GM19397 (cell line): Measurements from ENCODE around the gene HSDL1.

ENCODE experiments used
- ATAC-seq: cut with Tn5 transposase; IDR thresholded peaks from one replicate; pipeline ENCODE4 v1.9.1; 2021; ENCODE audit warnings: mild to moderate bottlenecking, moderate library complexity; ENCODE audit not compliant: unreplicated experiment

The HSDL1 gene

GRCh38 chr16:84144859-84145639 is at the start of gene HSDL1, which contains the start of gene DNAAF1:
Gene HSDL1 (minus strand): TSS chr16:84145177. CDS start chr16:84131321, 13,856 bp downstream.
Gene DNAAF1 (plus strand): TSS chr16:84145308. CDS start chr16:84145441, 133 bp downstream.
- ATAC-seq, result peak; percentile 89

DNA sequence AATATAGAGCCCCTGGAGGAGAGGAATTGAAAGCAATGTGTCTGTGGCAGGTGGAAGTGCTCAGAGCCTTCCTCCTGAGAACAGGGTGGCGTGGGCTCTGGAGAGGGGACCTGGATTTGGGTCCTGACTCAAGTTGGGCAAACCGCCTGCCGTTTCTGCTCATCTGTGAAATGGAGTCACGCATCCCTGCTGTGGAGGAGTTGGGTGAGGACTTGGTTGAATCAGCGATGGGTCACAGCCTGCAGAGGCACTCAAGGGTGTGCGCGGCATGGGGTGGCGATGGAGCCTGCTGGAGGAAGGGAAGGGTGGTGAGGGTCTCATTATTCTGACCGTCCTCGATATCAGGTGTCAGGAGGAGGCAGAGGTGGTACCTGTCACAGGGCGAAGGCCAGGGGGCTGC is 49.0 kb upstream of the HSDL1 start:
- ATAC-seq, result no peak

DNA sequence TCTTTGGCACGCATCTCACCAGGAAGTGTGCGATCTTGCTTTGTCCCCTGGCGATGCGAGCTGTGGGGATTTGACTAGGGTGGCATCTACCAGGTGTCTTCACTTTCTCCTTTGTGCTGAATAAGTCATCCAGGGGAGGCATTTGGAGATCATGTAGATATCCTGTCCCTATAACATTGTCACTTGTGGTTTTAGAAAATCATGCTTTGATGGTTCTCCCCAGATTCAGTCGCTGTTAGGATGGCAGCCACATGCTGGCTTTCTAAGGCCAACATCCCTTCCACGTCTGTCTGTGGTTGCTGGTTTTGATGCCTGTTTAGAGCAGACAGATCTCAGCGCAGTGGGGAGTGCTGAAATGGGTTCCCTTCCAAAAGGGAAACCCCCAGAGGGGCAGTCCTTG is 48.5 kb upstream of the HSDL1 start:
- no peak for ATAC-seq

GRCh38 chr16:84191466-84191865 is 46.5 kb upstream of the HSDL1 start:
- no peak for ATAC-seq

- no peak for ATAC-seq
Measured at GRCh38 chr16:84190731-84191388, 45.9 kb upstream of the HSDL1 start, which contains the start of gene ADAD2. Gene ADAD2 (plus strand): TSS chr16:84191157. CDS start chr16:84191231, 74 bp downstream.

DNA sequence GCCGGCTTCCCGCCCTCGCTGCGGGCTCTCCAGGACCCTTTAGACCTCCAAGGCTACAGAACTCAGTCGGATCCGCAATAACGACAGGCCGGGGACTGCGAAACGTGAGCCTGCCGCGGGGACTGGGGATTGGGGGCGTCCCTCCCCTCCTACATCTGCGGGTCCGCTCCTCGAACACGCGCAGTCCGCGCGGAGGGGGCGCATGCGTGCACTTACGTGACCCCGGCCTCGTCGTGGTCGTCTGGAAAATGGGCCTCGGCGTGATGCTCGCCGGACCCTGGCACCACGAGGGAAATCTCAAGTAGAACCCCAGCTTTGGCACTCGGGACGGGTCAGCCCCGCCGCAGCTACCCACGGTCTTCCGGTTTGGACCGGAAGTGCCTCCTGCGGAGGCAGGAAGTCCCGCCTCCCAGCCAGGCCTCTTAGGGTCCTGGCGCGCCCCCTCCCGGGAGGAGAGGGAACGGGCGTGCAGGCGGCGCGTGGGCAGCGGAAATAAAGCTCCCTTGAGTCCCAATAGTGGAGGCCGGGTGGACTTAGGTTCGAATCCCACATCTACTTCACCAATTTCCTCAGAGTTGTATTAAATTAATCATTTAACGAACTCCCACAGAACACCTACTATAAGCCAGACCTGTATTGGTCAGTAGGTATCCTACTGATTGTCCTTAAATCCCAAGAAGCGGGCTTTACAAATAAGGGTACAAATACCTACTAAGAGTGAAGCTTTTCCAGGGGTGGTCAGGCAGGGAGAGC is 41.9 kb upstream of the HSDL1 start, which contains the start of gene TAF1C:
Gene TAF1C, minus strand, starts transcription at position 373 of the 753 bp plus-strand sequence. CDS start 2,069 bp downstream, outside the sequence.
- ATAC-seq, result peak; percentile 94

DNA sequence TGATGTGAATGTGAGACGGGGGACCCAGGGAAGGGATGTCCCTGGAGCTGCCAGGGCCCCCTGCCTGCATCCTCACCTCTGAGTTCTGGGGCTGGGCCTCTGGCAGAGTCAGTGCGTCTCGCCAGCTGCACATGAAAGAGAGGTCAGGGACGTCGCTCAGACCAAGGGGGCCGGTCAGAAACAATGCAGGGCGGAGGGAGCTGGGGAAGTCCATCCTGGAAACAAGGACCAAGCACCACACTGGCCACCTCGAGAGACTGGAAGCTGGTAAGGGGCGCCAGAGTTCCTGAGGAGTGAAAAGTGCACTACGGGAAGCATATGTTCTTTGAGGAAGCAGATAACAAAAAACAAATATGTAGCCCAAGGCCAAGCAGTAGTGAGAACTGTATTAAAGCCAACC is 39.8 kb upstream of the HSDL1 start:
- ATAC-seq, result no peak

DNA sequence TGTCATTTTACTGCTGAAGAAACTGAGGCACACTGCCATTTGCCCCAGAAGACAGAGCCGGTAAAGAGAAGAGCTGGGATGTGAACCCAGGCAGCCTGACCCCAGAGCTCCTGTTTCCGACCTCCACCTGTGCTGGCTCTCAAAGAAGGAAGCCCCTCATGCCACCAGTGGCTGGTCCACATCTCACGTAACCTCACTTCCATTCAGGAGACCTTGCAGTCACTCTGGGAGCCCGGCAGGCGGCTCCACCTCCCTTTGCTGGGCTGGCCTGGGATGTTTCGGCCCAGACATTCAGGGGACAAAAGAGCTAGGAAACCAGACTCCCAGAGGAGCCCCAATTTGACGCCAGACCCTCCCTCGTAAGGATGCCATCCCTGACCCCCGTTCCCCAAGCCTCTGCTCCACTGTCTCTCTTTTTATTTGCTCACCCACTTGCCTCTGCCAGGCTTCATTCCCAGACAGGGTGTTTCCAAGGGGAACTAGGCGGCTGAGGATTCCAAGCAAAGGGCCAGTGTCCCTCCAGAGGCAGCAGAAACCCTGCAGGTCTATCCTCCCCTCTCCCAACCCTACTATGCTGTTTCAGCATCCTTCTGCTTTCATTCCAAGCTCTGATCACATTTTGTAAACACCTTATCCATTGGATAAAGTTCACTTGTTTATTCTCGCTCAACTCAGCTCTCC is 39.1 kb upstream of the HSDL1 start:
- ATAC-seq, result no peak

DNA sequence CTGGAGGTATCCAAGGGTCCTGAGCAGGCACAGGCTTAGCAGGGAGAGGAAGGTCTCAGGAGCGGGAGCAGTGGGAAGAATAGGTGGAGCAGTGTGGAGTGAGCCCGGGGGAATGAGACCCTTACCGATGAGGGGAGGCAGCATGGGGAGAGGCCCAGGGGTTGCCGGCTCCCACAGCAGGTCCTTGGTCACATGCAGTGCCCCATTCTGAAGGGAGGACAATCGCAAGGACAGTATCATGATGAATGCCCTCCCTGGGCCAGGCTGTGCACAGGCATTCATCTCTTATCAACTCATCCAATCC is 38.5 kb upstream of the HSDL1 start:
- no peak for ATAC-seq

GRCh38 chr16:84182680-84183571 is 37.9 kb upstream of the HSDL1 start:
- ATAC-seq, result no peak

GRCh38 chr16:84182104-84182503 is 37.1 kb upstream of the HSDL1 start:
- ATAC-seq, result no peak

DNA sequence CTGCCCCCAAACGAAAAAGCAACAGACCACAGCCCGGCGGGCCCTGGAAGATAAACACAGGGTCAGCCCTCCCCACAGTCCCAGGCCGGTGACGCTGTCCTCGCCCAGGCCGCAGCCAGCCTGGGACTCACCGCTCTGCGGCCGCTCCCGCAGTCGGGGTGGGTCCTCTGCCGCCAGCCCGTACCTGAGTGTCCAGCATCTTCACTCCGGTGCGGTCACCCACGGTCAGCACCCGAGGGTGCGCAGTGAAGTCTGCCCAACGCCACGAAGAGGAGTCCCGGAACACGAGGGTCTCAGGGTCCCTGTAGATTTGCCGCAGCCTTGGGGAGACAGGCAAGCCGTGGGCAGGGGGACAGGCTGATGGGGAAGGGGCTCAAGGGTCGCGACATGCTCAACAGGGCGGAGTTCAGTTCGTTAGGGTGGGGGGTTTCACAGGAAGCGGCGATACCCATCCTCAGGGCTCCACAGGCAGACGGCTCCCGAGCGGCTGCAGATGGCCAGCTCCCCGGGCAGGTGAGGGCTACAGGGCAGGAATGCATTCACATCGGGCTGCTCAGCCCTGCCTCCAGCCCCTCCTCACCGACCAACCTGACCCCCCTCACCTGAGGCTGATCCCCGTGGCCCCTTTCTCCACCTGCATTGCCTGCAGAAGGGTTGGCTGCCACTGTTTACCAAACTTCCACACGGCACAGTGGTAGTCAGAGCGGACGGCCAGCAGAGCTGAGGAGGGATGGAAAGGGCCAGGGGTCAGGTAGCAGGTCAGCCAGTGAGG is 36.4 kb upstream of the HSDL1 start:
- ATAC-seq, result no peak

GRCh38 chr16:84180519-84181140 is 35.7 kb upstream of the HSDL1 start:
- ATAC-seq, result no peak

DNA sequence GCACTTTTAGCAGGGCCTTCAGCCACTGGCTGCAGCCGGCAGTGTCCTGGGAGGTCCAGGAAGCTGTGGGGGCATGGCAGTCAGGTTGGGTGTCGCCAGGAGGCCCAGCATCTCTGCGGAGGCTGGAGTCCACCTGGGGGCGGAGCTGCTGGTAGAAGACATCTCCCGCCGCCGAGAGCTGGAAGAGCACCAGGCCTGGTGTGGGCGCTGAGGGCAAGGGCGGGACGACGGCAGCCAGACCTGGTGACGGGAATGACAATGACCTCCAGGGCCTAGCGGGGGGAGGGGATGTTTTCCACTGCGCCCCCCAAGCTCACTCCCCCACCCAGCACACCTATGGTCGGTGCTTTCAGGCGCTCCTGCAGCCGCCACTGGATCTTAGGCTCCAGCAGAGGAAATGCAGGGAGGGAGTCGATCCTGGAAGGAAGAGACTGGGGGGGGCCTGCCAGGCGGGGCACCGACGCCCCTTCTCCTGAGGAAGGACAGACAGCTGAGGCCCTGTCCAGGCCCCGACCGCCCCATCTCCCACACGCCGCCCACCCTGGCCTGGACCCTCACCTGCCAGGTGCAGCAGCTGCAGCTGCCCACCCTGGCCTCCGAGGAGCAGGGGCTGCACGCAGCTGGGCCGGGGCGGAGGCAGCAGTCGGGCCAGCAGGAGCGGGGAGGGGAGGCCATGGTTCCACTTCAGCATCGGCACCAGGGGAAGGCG is 34.8 kb upstream of the HSDL1 start:
- ATAC-seq, result no peak

- no peak for ATAC-seq
Measured at GRCh38 chr16:84178892-84179611, 34.1 kb upstream of the HSDL1 start.

DNA sequence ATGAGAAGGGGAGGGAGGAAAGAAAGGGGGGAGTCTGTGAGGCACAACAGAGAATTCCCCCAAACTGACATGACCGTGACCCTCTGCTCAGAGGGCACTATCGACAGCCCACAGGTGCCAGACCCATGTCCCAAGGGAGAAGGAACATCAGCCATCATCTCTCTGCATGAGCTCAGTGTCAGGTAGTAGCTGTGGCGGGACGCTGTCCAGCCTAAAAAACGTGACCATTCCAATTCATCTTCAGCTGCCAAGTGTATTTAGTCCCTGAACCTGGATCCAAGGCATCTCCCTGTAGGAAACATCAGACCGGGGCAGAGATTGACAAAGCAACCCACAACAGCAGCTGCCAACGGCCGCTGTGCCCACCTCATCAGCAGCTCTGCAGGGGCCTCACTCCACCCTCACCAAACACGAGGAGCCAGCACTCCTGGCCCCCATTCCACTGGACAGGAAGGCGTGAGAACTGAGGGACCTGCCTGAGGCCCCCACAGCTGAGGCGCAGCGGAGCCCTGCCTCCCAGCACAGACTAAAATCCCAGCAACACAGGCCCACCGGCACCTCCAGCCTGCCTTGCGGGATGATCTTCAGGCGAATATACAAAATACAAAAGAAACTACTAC is 33.3 kb upstream of the HSDL1 start:
- no peak for ATAC-seq

GRCh38 chr16:84177741-84178073 is 32.7 kb upstream of the HSDL1 start:
- no peak for ATAC-seq
